ENCODE measurements around the gene EIF1. TPM values are rescaled to one million over a fixed set of nuclear protein-coding genes. Genes with fewer than 3 reads are reported as not detected.
"Not testable (repeated sequence)": the region's sequence is repeated elsewhere in the genome, so short reads cannot be mapped to it uniquely, and the experiment has no call there.

Gene EIF1
- 905 and 911 TPM in 2 replicates for polyA plus RNA-seq (2013)

GRCh38 chr17:41688641-41689496, at the start of gene EIF1:
TSS of gene EIF1 (plus strand) at chr17:41688885. CDS start at chr17:41689039, 154 bp downstream.
- peak within 1 kb of the TSS; percentile 90 for H4K8ac ChIP-seq (ENCODE audit: low read depth, low read length)
- no peak within 1 kb of the TSS for H2BK12ac ChIP-seq (ENCODE audit: low read length)
- H3K4me2 ChIP-seq (ENCODE audit: low read length): peak within 1 kb of the TSS; percentile 87

GRCh38 chr17:41638941-41639340, 49.7 kb upstream of the EIF1 start:
- Histone ChIP-seq H3K4ac (ENCODE audit: low read depth, low read length) (no peak overlapping the region), H2BK12ac (ENCODE audit: low read length) (peak overlapping the region; percentile 3), H2BK120ac (ENCODE audit: insufficient read depth, low read length, poor library complexity) (no peak overlapping the region), H3K23ac (ENCODE audit: low read length) (no peak overlapping the region), H3K27ac (ENCODE audit: low read depth, low read length) (no peak overlapping the region), H3K9me3 (ENCODE audit: insufficient read depth, low read depth, low read length) (no peaks in the 10 kb centered on the region), H3K14ac (ENCODE audit: low read length) (no peak overlapping the region), H3K36me3 (ENCODE audit: control insufficient read depth in 1 of 2, insufficient read depth in 2 of 2, low read length in 2 of 2) (no peaks in the 10 kb centered on the region), H3K9ac (ENCODE audit: low read length) (no peak overlapping the region), H3K4me2 (ENCODE audit: low read length) (no peak overlapping the region), H3K27me3 (ENCODE audit: insufficient read depth, low read length) (no peaks in the 10 kb centered on the region), H3K4me3 (ENCODE audit: low read depth, low read length) (no peak overlapping the region), H2BK5ac (ENCODE audit: low read depth, low read length, poor library complexity) (no peak overlapping the region), H2AK5ac (ENCODE audit: low read length) (no peak overlapping the region), H4K91ac (ENCODE audit: low read depth, low read length) (no peak overlapping the region), H3K79me2 (ENCODE audit: control insufficient read depth, insufficient read depth, low read length, poor library complexity) (no peaks in the 10 kb centered on the region), H2AFZ (ENCODE audit: insufficient read depth, low read length, poor library complexity) (no peak overlapping the region), H3K4me1 (ENCODE audit: control insufficient read depth in 1 of 2, insufficient read depth in 2 of 2, low read length in 2 of 2) (peaks cover 12 to 16% of the 10 kb centered on the region in 2 experiments), H4K12ac (ENCODE audit: low read depth, low read length) (no peak overlapping the region), H3K79me1 (ENCODE audit: low read length) (peaks cover 1% of the 10 kb centered on the region), H4K8ac (ENCODE audit: low read depth, low read length) (no peak overlapping the region), H3K18ac (ENCODE audit: low read length) (no peak overlapping the region)
- WGBS (ENCODE audit: extremely low coverage, insufficient coverage, insufficient read length): no CpG with 5 or more reads among the region's 6 CpGs
- DNase-seq: no peak

More at GRCh38 chr17:41688641-41689496, at the start of gene EIF1:
- peak within 1 kb of the TSS; percentile 90 for H2AK5ac ChIP-seq (ENCODE audit: low read length)
- no peak within 1 kb of the TSS for H3K23ac ChIP-seq (ENCODE audit: low read length)
- peak within 1 kb of the TSS; percentile 95 for H3K14ac ChIP-seq (ENCODE audit: low read length)
- no CpG with 5 or more reads among the region's 81 CpGs for WGBS (ENCODE audit: extremely low coverage, insufficient coverage, insufficient read length)
- H2BK120ac ChIP-seq (ENCODE audit: insufficient read depth, low read length, poor library complexity): peak within 1 kb of the TSS; percentile 71
- peak within 1 kb of the TSS; percentile 95 for H3K27ac ChIP-seq (ENCODE audit: low read depth, low read length)
- H3K27me3 ChIP-seq (ENCODE audit: insufficient read depth, low read length): no peaks in the 10 kb centered on the region
- H3K9ac ChIP-seq (ENCODE audit: low read length): peak within 1 kb of the TSS; percentile 98
- H3K4me3 ChIP-seq (ENCODE audit: low read depth, low read length): peak within 1 kb of the TSS; percentile 95
- peak within 1 kb of the TSS; percentile 97 for H3K4ac ChIP-seq (ENCODE audit: low read depth, low read length)
- peak within 1 kb of the TSS; percentile 95 for H2BK5ac ChIP-seq (ENCODE audit: low read depth, low read length, poor library complexity)
- H3K18ac ChIP-seq (ENCODE audit: low read length): peak within 1 kb of the TSS; percentile 94
- H2AFZ ChIP-seq (ENCODE audit: insufficient read depth, low read length, poor library complexity): peak within 1 kb of the TSS; percentile 40
- no peaks in the 10 kb centered on the region for H3K9me3 ChIP-seq (ENCODE audit: insufficient read depth, low read depth, low read length)
- H4K12ac ChIP-seq (ENCODE audit: low read depth, low read length): peak within 1 kb of the TSS; percentile 79
- H3K79me2 ChIP-seq (ENCODE audit: control insufficient read depth, insufficient read depth, low read length, poor library complexity): peaks cover 5% of the 10 kb centered on the region
- H3K36me3 ChIP-seq (ENCODE audit: control insufficient read depth in 1 of 2, insufficient read depth in 2 of 2, low read length in 2 of 2): peaks cover 26 to 41% of the 10 kb centered on the region in 2 experiments
- DNase-seq: peak; percentile 100
- H4K91ac ChIP-seq (ENCODE audit: low read depth, low read length): peak within 1 kb of the TSS; percentile 95
- H3K4me1 ChIP-seq (ENCODE audit: control insufficient read depth in 1 of 2, insufficient read depth in 2 of 2, low read length in 2 of 2): no peaks in the 10 kb centered on the region
- peaks cover 10% of the 10 kb centered on the region for H3K79me1 ChIP-seq (ENCODE audit: low read length)

GRCh38 chr17:41639492-41640473, 48.9 kb upstream of the EIF1 start:
- Histone ChIP-seq H2AK5ac (ENCODE audit: low read length) (no peak overlapping the region), H4K8ac (ENCODE audit: low read depth, low read length) (no peak overlapping the region), H3K18ac (ENCODE audit: low read length) (no peak overlapping the region), H3K36me3 (ENCODE audit: control insufficient read depth in 1 of 2, insufficient read depth in 2 of 2, low read length in 2 of 2) (no peaks in the 10 kb centered on the region), H3K14ac (ENCODE audit: low read length) (no peak overlapping the region), H4K12ac (ENCODE audit: low read depth, low read length) (no peak overlapping the region), H2AFZ (ENCODE audit: insufficient read depth, low read length, poor library complexity) (no peak overlapping the region), H3K79me1 (ENCODE audit: low read length) (peaks cover 1% of the 10 kb centered on the region), H3K4me2 (ENCODE audit: low read length) (no peak overlapping the region), H3K79me2 (ENCODE audit: control insufficient read depth, insufficient read depth, low read length, poor library complexity) (no peaks in the 10 kb centered on the region), H4K91ac (ENCODE audit: low read depth, low read length) (peak overlapping the region; percentile 29), H3K4me1 (ENCODE audit: control insufficient read depth in 1 of 2, insufficient read depth in 2 of 2, low read length in 2 of 2) (peaks cover 10 to 13% of the 10 kb centered on the region in 2 experiments), H3K4ac (ENCODE audit: low read depth, low read length) (no peak overlapping the region), H2BK5ac (ENCODE audit: low read depth, low read length, poor library complexity) (no peak overlapping the region), H3K9ac (ENCODE audit: low read length) (no peak overlapping the region), H2BK12ac (ENCODE audit: low read length) (no peak overlapping the region), H3K23ac (ENCODE audit: low read length) (no peak overlapping the region), H2BK120ac (ENCODE audit: insufficient read depth, low read length, poor library complexity) (no peak overlapping the region), H3K27ac (ENCODE audit: low read depth, low read length) (no peak overlapping the region), H3K27me3 (ENCODE audit: insufficient read depth, low read length) (no peaks in the 10 kb centered on the region), H3K4me3 (ENCODE audit: low read depth, low read length) (no peak overlapping the region), H3K9me3 (ENCODE audit: insufficient read depth, low read depth, low read length) (no peaks in the 10 kb centered on the region)
- DNase-seq: no peak
- WGBS (ENCODE audit: extremely low coverage, insufficient coverage, insufficient read length): no CpG with 5 or more reads among the region's 7 CpGs

GRCh38 chr17:41640596-41640995, 48.1 kb upstream of the EIF1 start:
- not testable (repeated sequence) for H3K27ac ChIP-seq (ENCODE audit: low read depth, low read length); H3K4me3 ChIP-seq (ENCODE audit: low read depth, low read length); H4K12ac ChIP-seq (ENCODE audit: low read depth, low read length); H2AFZ ChIP-seq (ENCODE audit: insufficient read depth, low read length, poor library complexity); H3K4me2 ChIP-seq (ENCODE audit: low read length); H3K9me3 ChIP-seq (ENCODE audit: insufficient read depth, low read depth, low read length); H3K14ac ChIP-seq (ENCODE audit: low read length); H3K4ac ChIP-seq (ENCODE audit: low read depth, low read length); H2AK5ac ChIP-seq (ENCODE audit: low read length); H3K36me3 ChIP-seq (ENCODE audit: control insufficient read depth in 1 of 2, insufficient read depth in 2 of 2, low read length in 2 of 2); H2BK12ac ChIP-seq (ENCODE audit: low read length); H3K79me1 ChIP-seq (ENCODE audit: low read length); H2BK120ac ChIP-seq (ENCODE audit: insufficient read depth, low read length, poor library complexity); H3K79me2 ChIP-seq (ENCODE audit: control insufficient read depth, insufficient read depth, low read length, poor library complexity); H4K91ac ChIP-seq (ENCODE audit: low read depth, low read length); H3K9ac ChIP-seq (ENCODE audit: low read length); H2BK5ac ChIP-seq (ENCODE audit: low read depth, low read length, poor library complexity); H4K8ac ChIP-seq (ENCODE audit: low read depth, low read length); H3K18ac ChIP-seq (ENCODE audit: low read length); H3K27me3 ChIP-seq (ENCODE audit: insufficient read depth, low read length); H3K23ac ChIP-seq (ENCODE audit: low read length); DNase-seq
- H3K4me1 ChIP-seq (ENCODE audit: control insufficient read depth in 1 of 2, insufficient read depth in 2 of 2, low read length in 2 of 2): peaks cover 7 to 11% of the 10 kb centered on the region in 2 experiments
- no CpG with 5 or more reads among the region's 5 CpGs for WGBS (ENCODE audit: extremely low coverage, insufficient coverage, insufficient read length)
